NCI-H1436 treated with DMSO at 0.1 percent for 48 hours (cell line): ENCODE results near the gene CDRT15.
"Not testable (repeated sequence)": the region's sequence is repeated elsewhere in the genome, so short reads cannot be mapped to it uniquely, and the experiment has no call there.

Experiments used
- DNase-seq: peaks from one replicate; lab custom pipeline; 2025; lab: John Stamatoyannopoulos, UW

Gene CDRT15

DNA sequence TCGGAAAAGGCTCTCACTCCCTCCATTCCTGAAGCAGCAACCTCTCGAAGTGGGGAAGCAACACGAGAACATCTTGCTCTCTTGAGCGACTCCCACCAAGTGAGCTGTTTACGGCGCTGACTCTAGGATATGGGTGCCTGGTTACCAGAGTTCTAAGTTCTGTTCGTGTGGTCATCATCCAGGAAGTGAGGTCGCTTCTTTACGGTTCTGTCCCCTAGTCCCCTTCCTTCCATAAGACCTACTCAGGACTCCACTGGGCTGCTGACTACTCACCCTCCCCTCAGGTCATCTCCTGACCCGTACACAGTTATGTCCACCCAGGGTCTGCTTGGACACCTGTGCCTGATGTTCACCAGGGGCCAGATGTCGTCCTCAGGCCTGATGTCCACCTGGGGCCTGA, at the start of gene CDRT15:
Gene CDRT15, minus strand, starts transcription at position 101 of the 400 bp plus-strand sequence. Its CDS starts 29 bp downstream, at position 72.
- not testable (repeated sequence) for DNase-seq

DNA sequence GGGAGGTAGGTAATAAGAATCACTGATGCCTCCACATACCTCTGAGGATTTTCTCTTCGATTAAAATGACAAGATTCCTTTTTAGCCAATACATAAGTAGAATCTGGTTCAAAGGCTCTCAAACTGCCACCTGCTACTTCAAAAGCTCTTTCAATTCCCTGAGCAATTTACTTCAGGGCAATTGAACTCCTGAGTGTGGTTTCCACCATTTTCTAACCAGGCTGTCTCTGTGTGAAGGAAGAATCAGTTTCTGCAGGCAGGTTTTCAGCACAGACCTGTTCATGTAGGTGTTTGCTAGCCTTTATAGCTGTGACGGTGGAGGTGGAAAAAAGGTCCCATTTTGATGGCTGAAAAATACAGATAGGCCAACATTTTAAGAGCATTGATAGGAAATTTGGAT, 46.1 kb upstream of the CDRT15 start:
- peak; percentile 1 for DNase-seq

DNA sequence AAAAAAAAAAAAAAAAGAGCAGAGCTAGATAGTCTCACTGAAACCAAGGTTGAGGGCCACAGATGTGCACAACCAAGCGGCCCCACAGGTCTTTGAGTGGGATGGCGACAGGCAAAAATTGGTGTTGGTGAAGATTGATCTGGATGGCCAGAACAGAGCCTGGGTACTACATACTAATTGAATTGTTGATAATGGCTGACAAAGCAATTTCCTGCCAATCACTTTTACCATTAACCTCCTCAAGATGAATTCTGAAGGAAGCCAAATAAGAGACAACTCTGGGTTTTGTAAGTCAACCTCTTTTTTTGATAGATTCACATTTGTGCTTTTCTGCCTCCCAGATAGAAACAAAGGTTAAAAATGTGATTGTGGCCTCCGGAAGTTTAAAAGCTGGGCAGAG, 44.9 kb upstream of the CDRT15 start:
- no peak for DNase-seq

DNA sequence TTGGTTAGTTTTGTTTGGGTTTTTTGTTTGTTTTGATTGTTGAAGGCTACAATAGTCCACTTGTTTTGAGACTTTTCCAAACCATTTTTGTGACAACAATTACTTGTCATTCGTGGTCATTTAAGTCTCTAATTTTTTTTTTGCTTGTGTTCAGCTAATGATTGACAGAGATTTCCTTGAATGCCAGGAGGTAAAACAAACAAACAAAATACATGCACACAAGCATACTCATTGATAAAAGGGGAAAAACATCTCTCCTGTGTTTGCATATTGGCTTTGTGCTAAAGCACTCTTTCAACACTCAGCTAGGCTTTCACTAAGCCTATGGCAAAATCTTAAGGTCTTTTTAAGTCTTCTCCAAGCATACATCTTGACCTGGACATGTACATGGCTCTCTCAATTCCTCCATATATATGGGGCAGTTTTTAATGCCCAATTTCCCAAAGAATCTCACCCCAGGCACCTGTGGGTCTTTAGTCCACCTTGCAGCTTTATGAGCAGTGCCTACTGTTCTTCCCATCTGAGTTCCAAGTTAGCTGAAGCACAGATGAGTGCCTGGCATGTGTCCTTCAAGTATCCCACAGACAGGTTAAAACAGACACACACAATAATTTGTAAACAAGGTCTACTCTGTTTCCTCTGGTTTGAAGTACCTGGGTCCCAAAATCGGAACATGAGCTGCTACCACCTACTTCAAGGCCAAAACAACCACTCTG, 40.0 kb upstream of the CDRT15 start:
- DNase-seq, result no peak

DNA sequence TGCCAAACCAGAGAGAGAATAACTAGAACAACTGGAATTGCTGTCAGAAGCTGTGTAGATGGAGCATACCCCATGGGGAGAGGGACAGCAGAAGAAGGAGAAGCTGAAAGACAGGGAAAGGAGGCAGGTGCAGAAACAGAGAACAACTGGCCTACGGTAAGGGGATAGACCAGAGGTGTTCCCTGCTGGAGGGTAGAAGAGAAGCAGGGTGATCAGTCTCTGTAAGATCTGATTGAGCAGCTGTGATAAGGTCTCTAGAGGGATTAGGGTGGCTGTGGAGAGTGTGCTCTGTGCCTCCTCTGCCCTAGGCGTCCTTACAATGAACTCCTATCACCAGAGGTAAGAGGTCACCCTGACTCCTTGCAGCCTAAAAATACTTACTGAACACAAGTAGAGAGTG, 33.8 kb upstream of the CDRT15 start:
- DNase-seq, result no peak

DNA sequence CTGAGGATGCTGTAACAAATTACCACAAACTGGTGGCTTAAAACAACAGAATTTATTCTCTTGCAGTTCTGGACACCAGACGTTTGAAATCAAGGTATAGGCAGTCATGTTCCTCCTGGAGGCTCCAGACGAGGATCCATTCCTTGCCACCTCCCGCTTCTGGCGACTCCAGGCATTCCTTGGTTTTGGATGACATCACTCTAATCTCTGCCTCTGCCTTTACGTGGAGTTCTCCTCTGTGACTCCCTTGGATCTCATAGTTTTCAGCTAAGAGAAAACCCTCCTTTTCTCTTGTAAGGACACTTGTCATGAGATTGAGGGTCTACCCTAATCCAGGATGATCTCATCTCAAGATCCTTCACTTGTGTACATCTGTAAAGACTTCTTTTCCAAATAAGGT, 32.8 kb upstream of the CDRT15 start:
- DNase-seq, result no peak

DNA sequence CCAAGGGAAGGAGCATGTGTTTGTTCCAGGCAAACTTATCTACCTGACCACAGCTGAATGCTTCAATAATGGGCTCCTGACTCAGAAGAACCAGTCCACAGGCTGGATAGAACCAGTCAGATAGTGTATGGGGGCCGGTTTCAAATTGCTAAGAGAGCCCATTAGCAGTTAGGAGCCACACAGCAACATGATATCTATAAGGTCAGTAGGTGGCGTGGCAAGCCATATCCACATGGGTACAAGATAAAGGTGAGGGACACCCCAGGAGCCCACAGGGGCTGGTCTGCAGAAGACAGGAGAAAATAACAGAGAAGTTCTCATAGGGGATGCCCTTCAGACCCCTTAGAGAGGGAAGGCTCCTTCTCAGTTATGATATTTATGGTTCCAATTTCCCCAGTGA, 31.6 kb upstream of the CDRT15 start:
- DNase-seq, result no peak

- no peak for DNase-seq
These were observed 24.7 kb upstream of the CDRT15 start for GRCh38 chr17:14261406-14261805.

DNA sequence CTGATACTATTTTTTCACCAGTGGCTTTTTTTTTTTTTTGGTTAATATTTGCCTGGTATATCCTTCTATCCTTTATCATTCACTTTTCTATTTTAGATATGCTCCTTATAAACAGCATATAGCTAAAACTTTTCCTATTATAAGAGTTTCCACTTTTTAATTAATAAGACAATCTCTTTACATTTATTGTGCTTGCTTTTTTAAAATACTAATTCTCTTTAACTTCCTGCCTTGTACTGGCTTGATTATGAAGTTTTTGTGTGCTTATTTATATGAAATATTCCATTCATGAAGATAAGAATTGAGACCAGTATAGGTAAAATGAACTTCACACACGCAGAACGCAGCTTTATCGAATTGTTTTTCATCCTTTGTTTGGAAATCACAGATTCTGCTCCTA, 9.0 kb upstream of the CDRT15 start:
- no peak for DNase-seq

DNA sequence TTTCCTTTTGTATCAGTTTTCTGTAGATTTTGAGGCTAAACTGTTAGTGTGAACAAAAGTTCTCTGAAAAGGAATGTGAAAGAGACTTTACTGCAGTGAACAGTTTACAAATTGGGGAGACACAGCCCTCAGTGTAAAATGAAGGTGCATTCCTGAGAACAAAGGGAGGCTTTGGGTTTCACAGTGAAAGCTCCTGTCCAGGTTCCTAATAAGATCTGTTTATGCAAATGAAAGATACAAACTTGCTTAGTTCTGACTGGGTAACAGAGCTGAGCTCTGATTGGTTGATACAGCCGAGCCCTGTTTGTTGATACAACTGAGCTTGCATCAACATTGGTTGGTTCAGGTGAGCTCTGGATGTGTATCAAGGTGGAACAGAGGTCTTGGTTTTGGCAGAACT, 8.3 kb upstream of the CDRT15 start:
- no peak for DNase-seq

DNA sequence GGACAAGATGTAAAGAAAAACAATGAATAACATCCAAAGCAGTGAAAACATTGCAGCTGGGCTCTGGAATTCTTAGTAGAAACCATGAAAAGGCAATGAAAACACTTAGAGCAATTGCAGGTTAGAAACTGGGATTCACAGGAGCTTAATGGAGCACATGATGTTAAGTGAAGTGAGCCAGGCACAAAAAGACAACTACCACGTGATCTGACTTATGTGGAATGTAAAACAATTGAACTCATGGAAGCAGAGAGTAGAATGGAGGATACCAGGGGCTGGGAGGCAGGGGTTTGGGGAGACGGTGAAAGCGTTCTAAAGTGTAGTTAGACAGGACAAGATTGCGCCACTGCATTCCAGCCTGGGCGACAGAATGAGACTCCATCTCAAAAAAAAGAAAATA, 2.6 kb upstream of the CDRT15 start:
- not testable (repeated sequence) for DNase-seq

DNA sequence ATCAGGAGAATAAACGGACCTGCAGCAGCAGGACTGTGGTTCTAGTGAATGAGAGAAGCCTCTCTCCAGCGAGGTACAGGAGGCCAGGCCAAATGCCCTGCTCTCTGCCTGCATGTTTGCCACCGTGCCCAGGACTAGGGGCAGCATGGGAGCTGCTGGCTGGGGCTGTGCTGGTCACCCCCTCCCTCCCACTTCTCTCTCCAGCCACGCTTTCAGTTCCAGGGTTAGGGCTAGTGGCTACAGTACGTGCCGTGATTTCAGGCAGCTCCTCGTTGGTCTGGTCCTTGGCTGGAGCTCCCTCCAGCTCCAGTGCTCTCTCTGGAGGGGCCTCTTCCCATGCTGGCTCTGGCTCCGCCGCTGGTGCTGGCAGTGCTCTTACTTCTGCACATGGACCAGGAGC, 630 bp downstream of the CDRT15 start:
- not testable (repeated sequence) for DNase-seq

- DNase-seq, result not testable (repeated sequence)
These were observed 1.6 kb downstream of the CDRT15 start for GRCh38 chr17:14235047-14235446.

- DNase-seq, result not testable (repeated sequence)
These were observed 5.5 kb downstream of the CDRT15 start for GRCh38 chr17:14231187-14231586.

- DNase-seq, result no peak
These were observed 7.8 kb downstream of the CDRT15 start for GRCh38 chr17:14228903-14229302.

DNA sequence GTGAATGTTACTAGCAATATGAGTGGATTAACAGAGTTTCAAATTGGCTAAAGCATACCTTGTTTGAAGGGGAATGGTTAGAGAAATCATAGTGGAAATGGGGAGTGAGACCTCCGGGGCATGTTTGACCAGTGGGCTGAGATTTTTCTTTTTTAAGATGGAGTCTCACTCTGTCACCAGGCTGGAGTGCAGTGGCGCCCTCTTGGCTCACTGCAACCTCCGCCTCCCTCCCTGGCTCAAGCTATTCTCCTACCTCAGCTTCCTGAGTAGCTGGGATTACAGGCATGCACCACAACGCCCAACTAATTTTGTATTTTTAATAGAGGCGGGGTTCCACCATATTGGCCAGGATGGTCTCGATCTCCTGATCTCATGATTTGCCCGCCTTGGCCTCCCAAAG, 9.6 kb downstream of the CDRT15 start:
- no peak for DNase-seq

DNA sequence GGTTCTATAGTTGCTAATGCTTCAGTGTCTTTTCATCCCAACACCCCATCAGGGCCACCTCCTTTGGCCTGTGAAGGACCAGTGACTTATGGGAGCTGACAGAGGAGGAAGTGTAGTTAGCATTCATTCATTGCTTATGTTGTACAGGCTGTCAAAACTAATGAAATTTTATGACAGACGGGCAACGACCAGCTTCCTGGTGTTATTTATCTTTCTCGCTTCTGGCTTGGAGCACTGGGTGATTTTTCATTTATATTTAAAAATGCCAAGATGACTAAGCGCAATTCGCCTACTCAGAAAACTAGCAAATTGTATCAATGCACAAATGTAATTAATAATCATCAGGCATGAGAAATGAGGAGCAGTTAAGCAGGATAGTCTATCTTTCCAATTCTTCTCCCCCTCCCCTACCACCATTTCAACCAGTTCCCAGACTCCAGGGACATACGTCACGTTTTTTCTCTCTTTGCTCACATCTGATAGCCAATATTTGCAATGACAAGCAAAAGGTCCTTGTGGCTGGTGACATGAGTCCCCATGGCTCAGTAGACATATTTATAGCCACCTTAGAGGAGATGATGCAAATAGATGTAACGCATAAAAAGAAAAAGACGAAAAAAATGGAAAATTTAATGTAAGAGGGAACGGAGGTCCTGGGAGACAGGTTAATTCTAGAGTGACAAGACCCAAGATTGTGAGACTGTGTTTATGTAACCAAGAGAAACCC, 11.2 kb downstream of the CDRT15 start:
- DNase-seq, result no peak

GRCh38 chr17:14222611-14223010, 14.1 kb downstream of the CDRT15 start:
- no peak for DNase-seq

DNA sequence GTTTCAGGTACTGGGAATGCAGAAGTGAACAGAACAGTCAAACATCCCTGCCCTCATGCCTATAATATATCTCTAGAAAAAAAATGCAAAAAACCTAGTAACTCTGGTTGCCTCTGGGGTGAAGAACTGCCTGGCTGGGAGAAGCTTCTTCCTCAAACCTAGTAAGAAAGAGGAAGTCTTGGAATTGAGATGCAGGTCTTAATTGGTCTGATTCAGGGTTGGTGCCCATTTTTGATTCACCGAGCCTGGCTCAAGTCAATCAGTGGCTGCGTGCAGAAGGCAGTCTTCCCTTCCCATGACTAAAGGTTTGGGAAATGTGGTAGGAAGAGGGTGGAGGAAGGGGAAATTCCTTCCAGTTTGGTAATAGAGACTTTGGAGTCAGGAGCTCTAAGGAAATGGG, 22.4 kb downstream of the CDRT15 start:
- DNase-seq, result no peak

GRCh38 chr17:14212401-14212800, 24.3 kb downstream of the CDRT15 start:
- DNase-seq, result no peak

DNA sequence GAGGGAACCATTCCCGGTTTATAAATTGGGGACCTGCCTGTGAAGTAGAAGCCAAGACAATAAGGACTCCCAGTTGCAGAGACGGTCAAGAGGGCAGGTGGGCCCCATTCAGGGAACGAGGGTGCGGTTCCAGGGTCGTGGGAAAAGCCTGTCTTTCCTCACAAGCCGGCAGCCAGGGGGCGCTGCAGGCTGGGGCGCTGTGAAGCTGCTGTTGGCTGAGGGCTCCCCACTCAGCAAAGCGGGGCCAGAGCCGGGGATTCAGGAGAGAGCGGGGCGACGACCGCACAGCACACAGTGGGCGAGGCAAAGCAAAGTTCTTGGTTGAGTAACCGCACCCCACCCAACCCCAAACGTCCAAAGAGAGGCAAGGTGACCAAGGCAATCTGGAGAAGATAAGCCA, 24.9 kb downstream of the CDRT15 start:
- DNase-seq, result no peak

GRCh38 chr17:14211246-14211645, 25.4 kb downstream of the CDRT15 start:
- no peak for DNase-seq

- no peak for DNase-seq
These were observed 27.4 kb downstream of the CDRT15 start for GRCh38 chr17:14209215-14209614.

DNA sequence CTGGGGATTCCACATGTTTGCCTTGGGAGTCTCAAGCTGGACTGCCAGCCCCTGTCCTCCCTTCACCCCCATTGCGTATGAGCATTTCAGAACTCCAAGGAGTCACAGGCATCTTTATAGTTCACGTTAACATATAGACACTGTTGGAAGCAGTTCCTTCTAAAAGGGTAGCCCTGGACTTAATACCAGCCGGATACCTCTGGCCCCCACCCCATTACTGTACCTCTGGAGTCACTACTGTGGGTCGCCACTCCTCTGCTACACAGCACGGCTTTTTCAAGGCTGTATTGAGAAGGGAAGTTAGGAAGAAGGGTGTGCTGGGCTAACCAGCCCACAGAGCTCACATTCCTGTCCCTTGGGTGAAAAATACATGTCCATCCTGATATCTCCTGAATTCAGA, 28.9 kb downstream of the CDRT15 start:
- no peak for DNase-seq
